HG03066 (cell line): ENCODE measurements around the gene CCR2.
"Not testable (repeated sequence)": the region's sequence is repeated elsewhere in the genome, so short reads cannot be mapped to it uniquely, and the experiment has no call there.

ENCODE experiments used
- ATAC-seq: cut with Tn5 transposase; IDR thresholded peaks from one replicate; pipeline ENCODE4 v1.9.1; 2021; ENCODE audit warnings: low read depth; ENCODE audit not compliant: unreplicated experiment

The CCR2 gene

DNA sequence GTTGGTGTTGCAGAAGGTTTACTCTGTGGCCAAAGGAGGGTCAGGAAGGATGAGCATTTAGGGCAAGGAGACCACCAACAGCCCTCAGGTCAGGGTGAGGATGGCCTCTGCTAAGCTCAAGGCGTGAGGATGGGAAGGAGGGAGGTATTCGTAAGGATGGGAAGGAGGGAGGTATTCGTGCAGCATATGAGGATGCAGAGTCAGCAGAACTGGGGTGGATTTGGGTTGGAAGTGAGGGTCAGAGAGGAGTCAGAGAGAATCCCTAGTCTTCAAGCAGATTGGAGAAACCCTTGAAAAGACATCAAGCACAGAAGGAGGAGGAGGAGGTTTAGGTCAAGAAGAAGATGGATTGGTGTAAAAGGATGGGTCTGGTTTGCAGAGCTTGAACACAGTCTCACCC is 20.8 kb downstream of the CCR2 start:
- ATAC-seq, result no peak

- ATAC-seq, result no peak
Observed at GRCh38 chr3:46375218-46375617, 21.3 kb downstream of the CCR2 start.

GRCh38 chr3:46375814-46376213 is 21.9 kb downstream of the CCR2 start:
- ATAC-seq, result no peak

- no peak for ATAC-seq
Observed at GRCh38 chr3:46378426-46378942, 24.6 kb downstream of the CCR2 start.

GRCh38 chr3:46380471-46381221 is 26.7 kb downstream of the CCR2 start:
- no peak for ATAC-seq

- ATAC-seq, result no peak
Observed at GRCh38 chr3:46381625-46382024, 27.7 kb downstream of the CCR2 start.

- ATAC-seq, result no peak
Observed at GRCh38 chr3:46383211-46383950, 29.5 kb downstream of the CCR2 start.

GRCh38 chr3:46383951-46384330 is 30.0 kb downstream of the CCR2 start:
- ATAC-seq, result no peak

DNA sequence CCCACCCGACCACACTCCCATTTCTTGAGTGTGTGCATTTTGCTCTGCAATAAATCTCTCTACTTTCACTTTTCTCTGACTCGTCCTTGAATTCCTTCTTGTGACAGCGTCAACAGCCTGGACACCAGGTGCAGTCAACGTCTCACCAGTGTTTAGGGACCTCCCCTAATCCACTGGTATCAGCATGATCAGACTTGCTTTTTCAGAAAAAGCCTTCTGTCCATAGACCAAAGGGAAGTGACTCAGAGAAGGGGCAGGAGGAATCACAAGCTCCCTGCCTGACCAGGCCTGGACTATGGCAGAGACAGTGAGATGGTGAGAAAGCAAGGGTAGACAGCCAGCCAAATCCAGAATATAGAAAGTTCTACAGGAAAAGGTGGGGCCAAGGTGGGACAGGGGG is 32.3 kb downstream of the CCR2 start:
- ATAC-seq, result no peak

- ATAC-seq, result not testable (repeated sequence)
Observed at GRCh38 chr3:46388847-46389246, 34.9 kb downstream of the CCR2 start.

DNA sequence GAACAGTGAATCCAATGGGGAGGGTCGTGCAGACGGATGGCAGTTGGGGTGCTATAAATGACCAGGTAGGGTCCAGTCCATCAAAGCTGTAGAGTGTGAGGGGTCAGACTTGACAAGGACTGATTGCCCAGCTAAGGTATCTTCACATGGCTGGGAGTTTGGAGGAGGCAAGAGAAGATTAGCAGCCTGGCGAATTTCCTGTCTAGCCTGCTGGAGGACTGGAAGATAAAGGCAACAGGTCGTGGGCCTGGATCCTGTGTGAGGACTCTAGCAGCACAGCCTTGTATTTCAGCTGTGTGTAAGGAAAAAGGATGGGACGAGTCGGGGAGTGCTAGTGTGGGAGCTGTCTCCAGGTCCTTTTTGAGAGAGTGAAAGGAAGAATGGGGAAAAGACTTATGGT is 35.4 kb downstream of the CCR2 start:
- no peak for ATAC-seq

- ATAC-seq, result not testable (repeated sequence)
Observed at GRCh38 chr3:46391526-46391925, 37.6 kb downstream of the CCR2 start.

DNA sequence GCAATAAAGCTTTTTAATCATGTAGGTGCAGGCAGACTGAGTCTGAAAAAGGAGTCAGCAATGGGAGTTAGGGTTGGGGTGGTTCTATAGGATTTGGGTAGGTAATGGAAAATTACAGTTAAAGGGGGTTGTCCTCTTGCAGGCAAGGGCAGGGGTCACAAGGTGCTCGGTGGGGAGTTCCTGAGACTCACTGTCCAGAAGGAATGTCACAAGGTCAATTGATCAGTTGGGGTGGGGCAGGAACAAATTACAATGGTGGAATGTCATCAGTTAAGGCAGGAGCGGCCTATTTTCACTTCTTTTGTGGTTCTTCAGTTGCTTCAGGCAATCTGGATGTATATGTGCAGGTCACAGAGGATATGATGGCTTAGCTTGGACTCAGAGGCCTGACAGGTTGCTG is 39.1 kb downstream of the CCR2 start:
- ATAC-seq, result no peak

- no peak for ATAC-seq
Observed at GRCh38 chr3:46393554-46394434, 39.9 kb downstream of the CCR2 start.

GRCh38 chr3:46395210-46395661 is 41.3 kb downstream of the CCR2 start:
- ATAC-seq, result no peak

DNA sequence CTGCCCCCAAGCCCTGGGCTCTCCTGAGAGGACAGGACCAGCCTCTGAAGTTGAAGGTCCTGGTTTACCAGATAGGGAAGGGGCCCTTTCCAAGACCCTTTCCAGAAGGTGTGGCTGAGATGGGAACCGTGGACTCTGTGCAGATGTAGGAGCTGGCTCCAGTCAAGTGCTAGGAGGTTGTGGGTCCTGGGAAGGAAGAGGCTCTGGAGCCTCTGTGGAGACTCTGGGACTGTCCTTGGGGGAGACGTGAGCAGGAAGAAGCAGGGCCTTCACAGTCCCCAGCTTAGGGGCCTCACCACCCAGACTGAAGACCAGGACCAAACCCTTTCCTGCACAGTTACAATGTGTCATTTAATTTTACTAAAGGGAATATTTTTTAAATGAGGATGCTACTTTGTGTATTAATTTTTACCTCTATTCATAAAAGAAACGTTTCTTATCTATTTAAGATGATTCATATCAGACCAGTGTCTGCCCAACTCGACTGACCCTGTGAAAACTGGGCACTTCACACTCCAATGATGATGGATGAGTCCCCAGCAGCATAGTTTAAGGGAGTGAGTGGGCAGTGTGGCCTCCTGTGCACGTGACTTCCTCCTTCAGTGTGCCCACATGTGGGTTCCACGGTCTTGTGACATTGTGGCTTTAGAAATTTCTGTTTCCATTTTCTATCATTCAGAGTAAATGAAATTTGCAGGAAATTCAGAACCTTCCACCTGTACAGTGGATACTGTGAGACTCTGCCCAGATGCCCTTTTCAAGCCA is 42.0 kb downstream of the CCR2 start:
- ATAC-seq, result no peak

GRCh38 chr3:46397111-46397510 is 43.2 kb downstream of the CCR2 start:
- ATAC-seq, result no peak

DNA sequence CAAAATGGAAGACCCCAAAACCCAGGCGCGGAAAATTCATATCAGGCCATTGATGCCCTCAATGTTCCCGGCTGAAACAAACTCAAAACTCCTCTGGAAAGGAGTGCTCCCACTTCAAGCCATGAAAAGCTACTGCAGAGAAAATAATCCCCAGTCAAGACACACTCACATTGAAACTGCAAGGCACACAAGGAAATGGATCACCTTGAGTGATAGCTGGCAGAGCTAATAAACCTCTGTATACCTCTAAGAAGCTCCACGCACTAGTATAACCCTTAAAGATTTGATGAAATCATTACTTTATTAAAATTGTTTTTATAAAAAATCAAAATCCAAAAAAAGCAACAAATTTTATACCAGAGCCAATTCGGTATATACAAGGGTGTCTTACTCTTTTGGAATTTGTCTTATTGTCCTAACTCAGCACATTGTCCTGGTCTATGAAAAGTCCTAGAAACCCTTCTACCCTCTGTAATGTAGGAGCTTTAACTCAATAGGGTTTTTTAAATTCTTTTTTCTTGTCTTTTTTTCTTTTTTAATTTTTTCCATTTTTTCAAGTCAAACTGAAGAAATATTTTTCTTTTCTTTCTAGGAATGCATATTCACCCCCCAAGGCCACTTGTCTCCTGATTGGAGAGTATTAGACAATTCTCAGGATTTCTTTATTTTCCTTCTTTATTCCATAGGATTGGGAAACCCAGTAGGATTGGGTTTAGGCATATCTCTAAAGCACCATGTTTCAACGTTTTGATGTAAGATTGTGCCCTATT is 44.5 kb downstream of the CCR2 start:
- ATAC-seq, result no peak

DNA sequence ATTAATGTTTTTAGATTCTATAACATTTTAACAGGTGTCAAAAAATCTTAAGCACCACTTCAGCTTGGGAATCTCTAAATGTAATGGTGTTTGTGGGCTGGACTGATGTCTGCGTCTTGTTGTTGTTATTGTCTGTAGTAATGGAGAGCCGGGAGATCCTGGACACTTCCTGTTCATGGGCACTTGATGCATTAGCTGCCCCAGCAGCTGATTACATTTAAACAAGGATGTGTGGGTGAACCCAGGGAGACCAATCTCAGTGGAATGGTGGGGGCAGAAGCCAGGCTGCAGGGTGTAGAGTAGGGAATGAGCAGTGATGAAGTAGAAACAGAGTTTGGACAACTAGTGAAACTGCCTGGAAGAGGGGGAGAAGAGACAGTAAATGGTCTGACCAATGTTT is 45.2 kb downstream of the CCR2 start:
- no peak for ATAC-seq
